H9 (cell line): Measurements from ENCODE around the gene CD9. TPM values are rescaled to one million over a fixed set of nuclear protein-coding genes. Genes with fewer than 3 reads are reported as not detected.
A peak's percentile ranks its signal among the peaks of the same experiment; 100 is the strongest.

Experiments
- DNase-seq: peaks from one replicate; pipeline ENCODE4 v3.0.0-alpha.2; 2017
- H2AFZ ChIP-seq: one replicate; pipeline ENCODE4 v1.6.1; 2013; ENCODE audit warnings: mild to moderate bottlenecking, low read length, control low read depth, moderate library complexity
- H2AK5ac ChIP-seq: 2 replicates; pipeline ENCODE4 v1.6.1; 2013; ENCODE audit warnings: low read length, control low read depth, mixed read lengths; ENCODE audit not compliant: insufficient read length
- H2BK120ac ChIP-seq: one replicate; pipeline ENCODE4 v1.6.1; 2013; ENCODE audit warnings: low read depth, mild to moderate bottlenecking, low read length, control low read depth, inconsistent platforms; ENCODE audit not compliant: poor library complexity, severe bottlenecking
- H2BK12ac ChIP-seq: 2 replicates; pipeline ENCODE4 v1.6.1; 2013; ENCODE audit warnings: low read length, control low read depth, mixed read lengths, low read depth; ENCODE audit not compliant: insufficient read length
- H2BK15ac ChIP-seq: 2 replicates; pipeline ENCODE4 v1.6.1; 2013; ENCODE audit warnings: low read depth, low read length, control low read depth
- H2BK20ac ChIP-seq: one replicate; pipeline ENCODE4 v1.6.1; 2013; ENCODE audit warnings: low read depth, mild to moderate bottlenecking, low read length, control low read depth, inconsistent platforms; ENCODE audit not compliant: poor library complexity, severe bottlenecking
- H2BK5ac ChIP-seq: 2 replicates; pipeline ENCODE4 v1.6.1; 2013; ENCODE audit warnings: low read length, control low read depth, mixed read lengths; ENCODE audit not compliant: insufficient read length
- H3K14ac ChIP-seq: 2 replicates; pipeline ENCODE4 v1.6.1; 2013; ENCODE audit warnings: low read length, control low read depth; ENCODE audit not compliant: insufficient read depth
- H3K18ac ChIP-seq: 2 replicates; pipeline ENCODE4 v1.6.1; 2013; ENCODE audit warnings: low read depth, mild to moderate bottlenecking, mixed read lengths, low read length, control low read depth; ENCODE audit not compliant: insufficient read length
- H3K23ac ChIP-seq: 2 replicates; pipeline ENCODE4 v1.6.1; 2013; ENCODE audit warnings: low read length, control low read depth, mixed read lengths, low read depth; ENCODE audit not compliant: insufficient read length
- H3K23me2 ChIP-seq: 2 replicates; pipeline ENCODE4 v1.6.1; 2013; ENCODE audit warnings: low read depth, mild to moderate bottlenecking, mixed read lengths, low read length, control low read depth; ENCODE audit not compliant: insufficient read length, poor library complexity, severe bottlenecking
- H3K27ac ChIP-seq: 2 replicates; pipeline ENCODE4 v1.5.1; 2013; ENCODE audit warnings: low read length, control low read depth, mixed read lengths, low read depth; ENCODE audit not compliant: insufficient read length
- H3K27me3 ChIP-seq: 2 replicates; pipeline ENCODE4 v1.6.1; 2013; ENCODE audit warnings: low read length, control low read depth, inconsistent platforms; ENCODE audit not compliant: insufficient read depth
- H3K4ac ChIP-seq: 2 replicates; pipeline ENCODE4 v1.6.1; 2013; ENCODE audit warnings: low read depth, mild to moderate bottlenecking, control low read depth, inconsistent platforms, low read length, moderate library complexity
- H3K4me1 ChIP-seq: 2 replicates; pipeline ENCODE4 v1.6.1; 2013; ENCODE audit warnings: low read length, control low read depth, inconsistent platforms; ENCODE audit not compliant: insufficient read depth
- H3K4me2 ChIP-seq: 2 replicates; pipeline ENCODE4 v1.6.1; 2013; ENCODE audit warnings: low read length, control low read depth, mixed read lengths; ENCODE audit not compliant: insufficient read length, insufficient read depth
- H3K56ac ChIP-seq: 2 replicates; pipeline ENCODE4 v1.6.1; 2013; ENCODE audit warnings: low read depth, mild to moderate bottlenecking, mixed read lengths, low read length, control low read depth; ENCODE audit not compliant: insufficient read length
- H3K79me1 ChIP-seq: 2 replicates; pipeline ENCODE4 v1.6.1; 2013; ENCODE audit warnings: low read depth, mild to moderate bottlenecking, moderate library complexity, low read length, control low read depth, inconsistent platforms; ENCODE audit not compliant: insufficient read depth, poor library complexity, severe bottlenecking
- H3K79me2 ChIP-seq: 2 replicates; pipeline ENCODE4 v1.6.1; 2013; ENCODE audit warnings: low read length, control low read depth, inconsistent platforms; ENCODE audit not compliant: insufficient read depth
- H3K9ac ChIP-seq: 2 replicates; pipeline ENCODE4 v1.6.1; 2013; ENCODE audit warnings: low read length, control low read depth, mixed read lengths; ENCODE audit not compliant: insufficient read length; ENCODE audit errors: extremely low read depth
- H3K9me3 ChIP-seq: one replicate; pipeline ENCODE4 v1.6.1; 2013; ENCODE audit warnings: low read depth, low read length, inconsistent platforms; ENCODE audit not compliant: control insufficient read depth
- H3T11ph ChIP-seq: one replicate; pipeline ENCODE4 v1.6.1; 2013; ENCODE audit warnings: mild to moderate bottlenecking, low read length, control low read depth, inconsistent platforms
- H4K20me1 ChIP-seq: one replicate; pipeline ENCODE4 v1.6.1; 2013; ENCODE audit not compliant: control insufficient read depth, insufficient read length, insufficient read depth
- H4K5ac ChIP-seq: 2 replicates; pipeline ENCODE4 v1.6.1; 2013; ENCODE audit warnings: low read depth, mild to moderate bottlenecking, mixed read lengths, low read length, control low read depth; ENCODE audit not compliant: insufficient read length
- H4K8ac ChIP-seq: replicated peaks from 2 replicates; pipeline ENCODE4 v1.6.1; 2013; ENCODE audit warnings: low read length, control low read depth, mixed read lengths, low read depth; ENCODE audit not compliant: insufficient read length
- H4K91ac ChIP-seq: 2 replicates; pipeline ENCODE4 v1.6.1; 2013; ENCODE audit warnings: low read depth, mild to moderate bottlenecking, moderate library complexity, mixed read lengths, low read length, control low read depth; ENCODE audit not compliant: insufficient read length
- H3K27ac Mint-ChIP-seq, 3 experiments: 2 replicates in 2 of 3; 3 replicates in 1 of 3; pipeline ENCODE4 v1.8.0; 2020 to 2021; ENCODE audit warnings: mixed read lengths in 3 of 3, mild to moderate bottlenecking in 1 of 3, moderate library complexity in 1 of 3
- H3K27me3 Mint-ChIP-seq: 2 replicates; pipeline ENCODE4 v1.8.0; 2021; ENCODE audit warnings: low read depth, mild to moderate bottlenecking, moderate library complexity, mixed read lengths
- H3K36me3 Mint-ChIP-seq, 3 experiments: 2 replicates in 2 of 3; 3 replicates in 1 of 3; pipeline ENCODE4 v1.8.0; 2020 to 2021; ENCODE audit warnings: low read depth in 3 of 3, mixed read lengths in 3 of 3; ENCODE audit not compliant: insufficient read depth in 1 of 3
- H3K4me1 Mint-ChIP-seq, 2 experiments: 2 replicates each; pipeline ENCODE4 v1.8.0; 2020; ENCODE audit warnings: mixed read lengths in 2 of 2
- H3K4me3 Mint-ChIP-seq, 2 experiments: 2 replicates in 1 of 2; 3 replicates in 1 of 2; pipeline ENCODE4 v1.8.0; 2020 to 2021; ENCODE audit warnings: mild to moderate bottlenecking in 2 of 2, mixed read lengths in 2 of 2, moderate library complexity in 1 of 2
- H3K9me3 Mint-ChIP-seq, 2 experiments: 2 replicates in 1 of 2; 3 replicates in 1 of 2; pipeline ENCODE4 v1.8.0; 2020; ENCODE audit warnings: mild to moderate bottlenecking in 2 of 2, mixed read lengths in 2 of 2, moderate library complexity in 1 of 2
- WGBS: extraction: QIAGEN DNeasy Blood & Tissue Kit; methylation state at CpG from one replicate; pipeline ENCODE4 v1.1.7; 2013; ENCODE audit warnings: missing lambda C conversion rate, low lambda C conversion rate, mixed read lengths; ENCODE audit not compliant: insufficient read length; ENCODE audit errors: extremely low coverage; 5-methylcytosine and 5-hydroxymethylcytosine counted together
- total RNA-seq: library from RNA; stranded (reverse); gene quantifications from 2 replicates; pipeline ENCODE4 v1.2.1, GENCODE V29; 2021
- TF ChIP-seq, protein P1 (sequence below): fragments of 200-600 bp; sonication (generic); conservative IDR thresholded peaks from 3 replicates; pipeline ENCODE4 v1.8.0; 2021; ENCODE audit warnings: antibody characterized with exemption, mild to moderate bottlenecking

The CD9 gene
- total RNA-seq, 1 experiment from 2014 or later: 132 TPM

DNA sequence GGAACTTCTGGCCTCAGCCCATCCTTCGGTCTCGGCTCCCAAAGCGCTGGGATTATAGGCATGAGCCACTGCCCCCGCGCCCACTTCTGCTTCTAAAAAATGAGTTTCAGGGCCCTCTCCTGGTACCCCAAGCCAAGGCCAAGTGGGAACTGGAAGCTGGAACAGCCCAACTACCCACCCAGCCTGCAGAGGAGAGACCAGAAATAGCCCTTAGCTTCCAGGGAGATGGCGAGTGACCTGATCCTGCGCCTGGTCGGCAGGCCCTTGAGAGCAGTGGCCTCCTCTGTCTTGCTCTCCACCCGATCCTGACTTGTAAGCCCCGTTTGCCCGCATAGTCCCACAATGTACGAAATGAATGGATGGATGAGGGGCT, 79.0 kb downstream of the CD9 start:
- Histone ChIP-seq H3K79me2 (no peaks in the 10 kb centered on the region), H2AFZ (no peak overlapping the region), H4K91ac (no peak overlapping the region), H3K27me3 (no peaks in the 10 kb centered on the region), H2BK12ac (no peak overlapping the region), H3K4me2 (peak overlapping the region; percentile 30), H4K5ac (no peak overlapping the region), H3K27ac (no peak overlapping the region), H2BK5ac (no peak overlapping the region), H3K9me3 (no peaks in the 10 kb centered on the region), H3K56ac (no peak overlapping the region), H3K23me2 (peaks cover 4% of the 10 kb centered on the region), H2BK20ac (no peak overlapping the region), H3K9ac (no peak overlapping the region), H2AK5ac (no peak overlapping the region), H3K18ac (no peak overlapping the region), H3K4me1 (peaks cover 12% of the 10 kb centered on the region; the same call in 1 of the 2 replicates), H4K20me1 (no peaks in the 10 kb centered on the region), H3K23ac (no peak overlapping the region), H3T11ph (no peak overlapping the region), H3K14ac (0 out of 2 replicates have a peak overlapping the region, but pooled peaks have one; percentile 11), H3K79me1 (no peaks in the 10 kb centered on the region), H4K8ac (no peak overlapping the region), H2BK15ac (no peak overlapping the region), H3K4ac (no peak overlapping the region), H2BK120ac (no peak overlapping the region)
- no CpG with 5 or more reads among the region's 12 CpGs for WGBS
- H3K36me3 Mint-ChIP-seq: no peaks in the 10 kb centered on the region; a peak in 1 of 7 replicates
- peak overlapping the region in 1 of 2 experiments; percentile 53; a peak in 2 of 5 replicates for H3K4me3 Mint-ChIP-seq
- peaks cover 51 to 56% of the 10 kb centered on the region in 2 experiments for H3K4me1 Mint-ChIP-seq
- no peak for DNase-seq
- H3K27me3 Mint-ChIP-seq: peaks cover 11% of the 10 kb centered on the region
- H3K9me3 Mint-ChIP-seq: no peaks in the 10 kb centered on the region; a peak in 2 of 5 replicates
- no peak overlapping the region for H3K27ac Mint-ChIP-seq
- TF ChIP-seq, protein P1, sequence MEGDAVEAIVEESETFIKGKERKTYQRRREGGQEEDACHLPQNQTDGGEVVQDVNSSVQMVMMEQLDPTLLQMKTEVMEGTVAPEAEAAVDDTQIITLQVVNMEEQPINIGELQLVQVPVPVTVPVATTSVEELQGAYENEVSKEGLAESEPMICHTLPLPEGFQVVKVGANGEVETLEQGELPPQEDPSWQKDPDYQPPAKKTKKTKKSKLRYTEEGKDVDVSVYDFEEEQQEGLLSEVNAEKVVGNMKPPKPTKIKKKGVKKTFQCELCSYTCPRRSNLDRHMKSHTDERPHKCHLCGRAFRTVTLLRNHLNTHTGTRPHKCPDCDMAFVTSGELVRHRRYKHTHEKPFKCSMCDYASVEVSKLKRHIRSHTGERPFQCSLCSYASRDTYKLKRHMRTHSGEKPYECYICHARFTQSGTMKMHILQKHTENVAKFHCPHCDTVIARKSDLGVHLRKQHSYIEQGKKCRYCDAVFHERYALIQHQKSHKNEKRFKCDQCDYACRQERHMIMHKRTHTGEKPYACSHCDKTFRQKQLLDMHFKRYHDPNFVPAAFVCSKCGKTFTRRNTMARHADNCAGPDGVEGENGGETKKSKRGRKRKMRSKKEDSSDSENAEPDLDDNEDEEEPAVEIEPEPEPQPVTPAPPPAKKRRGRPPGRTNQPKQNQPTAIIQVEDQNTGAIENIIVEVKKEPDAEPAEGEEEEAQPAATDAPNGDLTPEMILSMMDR: no peak
